HS-5 (cell line): Measurements from ENCODE around the gene FGF4.

Source experiments
- DNase-seq: peaks from one replicate; pipeline ENCODE4 v3.0.0-alpha.2; 2012; ENCODE audit warnings: low read depth

Gene FGF4, protein sequence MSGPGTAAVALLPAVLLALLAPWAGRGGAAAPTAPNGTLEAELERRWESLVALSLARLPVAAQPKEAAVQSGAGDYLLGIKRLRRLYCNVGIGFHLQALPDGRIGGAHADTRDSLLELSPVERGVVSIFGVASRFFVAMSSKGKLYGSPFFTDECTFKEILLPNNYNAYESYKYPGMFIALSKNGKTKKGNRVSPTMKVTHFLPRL

GRCh38 chr11:69775163-69775755 lies at the start of gene FGF4:
Gene FGF4 (minus strand): TSS chr11:69775341. CDS start chr11:69775084, 257 bp downstream.
- DNase-seq, result no peak

- DNase-seq, result no peak
These were observed 48.6 kb upstream of the FGF4 start for GRCh38 chr11:69823641-69824265.

DNA sequence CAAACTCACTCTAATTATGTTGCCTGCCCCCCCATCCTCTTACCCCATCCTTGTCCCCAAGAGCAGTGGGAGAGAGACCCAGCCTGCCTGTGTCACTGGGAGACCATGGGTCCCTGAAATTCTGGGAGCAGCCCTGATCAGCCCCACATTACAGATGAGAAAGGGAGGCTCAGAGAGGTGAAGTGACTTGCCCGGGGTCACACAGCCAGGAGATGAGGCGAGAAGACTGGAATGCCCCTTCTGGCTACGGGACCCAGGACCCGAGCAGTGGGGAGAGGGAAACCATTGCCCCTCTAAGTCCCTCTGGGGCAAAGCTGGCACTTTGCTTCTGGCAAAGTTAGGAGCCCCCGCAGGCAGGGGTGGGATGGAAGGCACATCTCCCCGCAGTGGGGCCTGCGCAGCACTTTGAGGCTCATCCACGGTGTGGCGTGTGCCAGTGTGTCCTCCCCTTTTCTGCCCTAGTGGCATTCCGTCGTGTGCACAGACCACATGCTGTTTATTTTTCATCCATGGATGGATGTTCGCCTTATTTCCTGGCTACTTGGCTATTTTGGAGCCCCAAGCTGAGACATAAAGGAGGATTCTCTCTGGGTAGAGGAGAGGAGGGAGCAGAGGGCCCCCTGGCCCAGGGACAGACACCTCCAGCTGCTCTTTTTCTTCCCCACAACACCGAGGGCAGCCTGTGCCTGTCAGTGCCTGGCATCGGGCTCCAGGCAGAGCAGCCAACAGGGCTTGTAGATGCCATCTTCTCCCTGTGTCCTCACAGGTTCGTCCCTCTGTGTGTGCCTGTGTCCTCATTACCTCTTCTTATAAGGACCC lies 47.7 kb upstream of the FGF4 start:
- DNase-seq, result no peak

GRCh38 chr11:69821511-69822040 lies 46.4 kb upstream of the FGF4 start:
- no peak for DNase-seq

DNA sequence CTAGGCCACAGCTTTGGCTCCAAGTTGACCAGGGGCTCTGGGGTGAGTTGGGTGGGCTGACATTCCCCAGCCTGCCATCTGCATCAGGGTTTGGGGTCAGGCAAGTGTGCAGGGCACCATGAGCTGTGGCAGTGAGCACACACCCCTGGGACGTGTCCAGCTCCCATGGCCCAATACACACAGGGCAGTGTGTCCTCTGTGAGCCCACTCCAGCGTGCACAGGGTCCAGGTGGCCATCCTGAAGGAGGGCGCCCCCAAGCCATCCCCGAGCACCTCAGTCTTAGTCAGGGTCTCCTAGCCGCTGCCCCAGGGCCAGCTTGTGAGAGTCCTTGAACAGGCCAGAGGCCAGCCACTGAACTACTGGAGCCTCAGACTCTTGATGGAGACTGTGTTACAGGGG lies 45.3 kb upstream of the FGF4 start:
- DNase-seq, result no peak

DNA sequence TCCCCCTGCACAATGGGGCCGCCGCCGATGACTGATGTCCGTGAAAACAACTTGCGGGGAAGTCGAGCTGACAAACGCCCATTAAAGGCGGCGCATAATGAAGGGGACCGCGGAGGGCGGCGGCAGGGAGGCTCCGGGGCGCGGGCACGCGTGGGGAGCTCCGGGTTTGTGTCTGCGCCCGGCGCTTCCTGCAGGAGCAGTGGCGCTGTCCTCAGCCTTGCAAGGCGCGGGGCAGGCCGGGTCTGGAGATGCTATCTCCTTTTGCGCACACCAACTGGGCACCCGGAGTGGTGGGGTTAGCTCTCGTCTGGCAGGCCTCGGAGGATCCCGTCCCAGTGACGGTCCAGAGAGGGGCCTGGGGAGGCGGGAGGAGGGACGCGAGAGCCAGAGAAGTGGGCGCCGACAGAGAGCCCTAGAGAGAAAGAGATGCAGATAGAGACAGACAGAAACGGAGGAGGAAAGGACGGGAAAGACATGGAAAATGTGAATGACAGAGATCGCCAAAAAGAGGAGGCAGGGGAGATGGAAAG lies 44.5 kb upstream of the FGF4 start:
- DNase-seq, result no peak

DNA sequence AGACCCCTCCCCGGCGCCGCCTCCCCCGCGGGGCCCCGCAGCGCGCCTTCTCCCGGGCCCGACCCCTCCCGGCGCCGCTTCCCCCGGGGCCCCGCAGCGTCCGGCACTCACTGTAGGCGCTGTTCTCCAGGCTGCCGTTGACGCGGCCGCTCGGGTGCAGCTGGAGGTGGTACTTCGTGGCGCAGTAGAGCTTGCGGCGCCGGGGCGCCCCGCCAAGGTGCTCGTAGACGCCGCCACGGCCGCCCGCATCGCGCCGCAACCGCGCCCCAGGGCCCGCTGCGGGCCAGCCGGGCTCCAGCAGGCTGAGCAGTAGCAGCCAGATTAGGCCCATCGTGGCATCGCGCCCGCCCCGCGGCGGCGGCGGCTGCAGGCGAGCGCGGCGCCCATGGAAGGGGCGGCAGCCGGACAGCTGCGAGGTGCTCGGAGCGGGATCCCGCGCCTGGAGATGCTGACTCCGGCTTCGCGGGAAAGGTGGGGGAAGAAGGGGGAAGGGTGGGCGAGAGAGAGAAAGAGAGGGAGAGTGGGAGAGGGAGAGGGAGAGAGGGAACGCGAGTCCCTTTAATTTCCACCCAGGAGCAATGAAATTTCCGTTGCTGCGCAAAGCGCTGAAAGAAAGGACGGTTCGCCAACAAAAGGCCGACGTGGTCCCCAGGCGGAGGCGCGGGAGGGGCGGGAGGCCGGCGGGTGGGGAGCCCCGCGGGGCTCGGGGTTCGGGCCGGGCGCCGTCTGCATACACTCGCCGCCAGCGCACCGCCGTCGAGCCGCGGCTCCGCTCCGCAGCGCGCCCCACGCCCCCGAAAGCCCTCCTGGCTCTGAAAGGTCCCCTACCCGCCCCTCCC lies 43.7 kb upstream of the FGF4 start, which contains the start of gene FGF3:
Gene FGF3 (minus strand): TSS at position 814 of the 839 bp plus-strand sequence. CDS start 483 bp downstream, at position 331.
- DNase-seq, result no peak

DNA sequence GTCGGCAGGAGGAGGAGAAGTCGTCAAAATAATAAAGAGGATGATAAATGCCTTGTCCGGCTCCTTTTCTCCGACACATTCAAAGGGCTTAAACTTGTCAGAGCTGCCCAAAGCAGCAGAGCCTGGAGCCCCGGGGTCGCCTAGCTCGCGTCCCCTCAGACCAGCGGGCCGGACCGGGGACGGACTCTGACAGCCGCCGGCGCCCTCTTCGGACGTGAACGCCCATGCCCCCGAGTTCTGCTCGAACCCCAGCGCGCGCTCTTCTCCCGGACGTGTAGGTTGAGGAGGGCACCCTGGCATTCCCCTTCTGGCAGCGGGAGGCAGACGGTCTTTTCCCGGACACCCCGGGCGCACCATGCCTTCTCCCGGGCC lies 43.1 kb upstream of the FGF4 start:
- no peak for DNase-seq

DNA sequence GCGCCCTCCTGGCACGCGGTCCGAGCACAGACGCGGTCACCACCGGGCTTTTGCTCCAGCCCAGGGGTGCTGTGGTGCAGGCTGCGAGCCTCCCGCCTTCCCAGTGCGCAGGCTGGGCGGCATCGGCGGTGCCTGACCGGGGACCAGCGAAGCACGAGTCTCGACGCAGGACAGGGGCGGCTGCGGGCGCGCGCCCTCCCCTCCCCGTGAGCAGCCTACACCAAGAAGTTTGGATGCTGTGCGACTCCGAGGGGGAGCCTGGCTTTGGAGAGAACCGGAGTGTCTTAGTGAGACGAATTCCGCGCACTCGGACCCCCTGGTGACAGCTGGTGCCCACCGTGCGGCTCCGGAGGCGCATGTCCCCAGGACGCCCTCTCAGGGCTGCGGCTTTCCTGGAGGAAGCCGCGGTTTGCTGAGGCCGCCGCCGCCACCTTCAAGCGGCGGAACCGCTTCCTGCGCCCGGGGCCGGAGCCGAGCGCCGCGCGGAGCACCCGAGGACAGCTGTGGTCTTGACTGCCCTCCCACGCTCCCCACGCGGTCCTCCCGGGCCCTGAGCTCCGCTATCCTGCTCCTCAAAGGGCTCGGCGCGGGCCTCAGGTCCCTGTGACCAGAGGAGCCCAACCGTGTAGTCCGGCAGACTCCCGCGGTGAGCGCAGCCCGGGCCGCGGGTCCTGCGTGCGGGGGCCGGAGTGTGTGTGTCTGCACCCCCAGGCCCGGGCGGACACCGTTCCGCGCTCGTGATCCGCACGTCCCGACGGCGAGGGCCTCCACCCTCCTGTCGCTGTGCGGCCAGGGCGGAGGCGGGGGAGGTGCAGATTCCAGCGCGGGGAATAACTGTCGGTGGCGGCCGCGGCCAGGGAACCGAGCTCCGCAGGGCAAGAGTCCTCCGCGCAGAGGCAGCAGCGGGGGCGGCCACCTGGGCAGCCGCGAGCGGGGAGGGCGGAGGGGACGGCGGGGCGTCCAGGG lies 42.4 kb upstream of the FGF4 start:
- no peak for DNase-seq

DNA sequence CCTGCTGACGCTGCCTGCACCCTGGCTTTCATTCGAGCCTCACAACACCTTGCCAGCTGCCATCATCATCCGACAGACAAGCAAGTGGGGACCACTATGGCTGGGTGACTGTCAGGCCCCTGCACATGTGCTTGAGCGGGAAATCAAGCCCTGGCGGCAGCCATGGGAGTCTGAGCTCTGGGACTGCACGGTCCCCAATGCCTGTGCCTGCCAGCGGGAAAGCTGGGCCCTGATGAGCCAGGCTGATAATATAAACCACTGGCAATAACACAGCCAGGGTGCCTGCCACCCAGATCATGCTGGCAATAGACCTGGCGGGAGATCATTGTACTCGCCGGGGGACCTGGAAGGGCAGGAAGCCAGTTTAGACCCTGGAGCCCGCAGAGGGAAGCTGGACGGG lies 41.5 kb upstream of the FGF4 start:
- DNase-seq, result no peak

DNA sequence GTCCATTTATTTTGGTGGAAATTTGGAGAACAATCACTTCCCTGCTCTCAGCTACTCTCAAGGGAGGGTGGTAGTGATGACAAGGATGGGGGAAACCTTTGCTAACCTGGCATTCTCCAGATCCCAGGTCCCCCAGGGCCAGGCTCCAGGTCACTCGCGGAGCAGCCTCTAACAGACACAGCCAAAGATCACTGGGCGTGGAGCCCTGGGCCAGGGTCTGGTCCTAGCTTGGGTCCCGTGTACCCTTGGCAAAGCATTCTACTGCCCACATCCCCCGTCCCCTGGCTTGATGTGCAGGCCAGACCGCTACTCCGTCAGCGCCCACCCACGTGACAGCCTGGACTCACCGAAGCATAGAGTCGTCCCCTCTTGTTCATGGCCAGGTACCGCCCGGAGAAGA lies 40.8 kb upstream of the FGF4 start:
- no peak for DNase-seq

DNA sequence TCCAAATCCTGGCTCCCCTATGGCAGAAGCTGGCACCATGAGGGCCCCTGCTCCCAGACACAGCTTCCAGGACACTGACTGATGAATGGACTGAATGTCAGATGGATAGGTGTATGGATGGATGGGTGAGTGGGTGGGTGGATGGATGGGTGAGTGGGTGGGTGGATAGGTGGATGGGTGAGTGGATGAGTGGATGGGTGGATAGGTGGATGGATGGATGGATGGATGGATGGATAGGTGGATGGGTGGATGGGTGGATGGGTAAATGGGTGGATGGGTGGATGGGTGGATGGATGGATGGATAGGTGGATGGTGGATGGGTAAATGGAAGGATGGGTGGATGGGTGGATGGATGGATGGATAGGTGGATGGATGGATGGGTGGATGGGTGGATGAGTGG lies 39.8 kb upstream of the FGF4 start:
- DNase-seq, result no peak

GRCh38 chr11:69814411-69814810 lies 39.3 kb upstream of the FGF4 start:
- DNase-seq, result no peak

DNA sequence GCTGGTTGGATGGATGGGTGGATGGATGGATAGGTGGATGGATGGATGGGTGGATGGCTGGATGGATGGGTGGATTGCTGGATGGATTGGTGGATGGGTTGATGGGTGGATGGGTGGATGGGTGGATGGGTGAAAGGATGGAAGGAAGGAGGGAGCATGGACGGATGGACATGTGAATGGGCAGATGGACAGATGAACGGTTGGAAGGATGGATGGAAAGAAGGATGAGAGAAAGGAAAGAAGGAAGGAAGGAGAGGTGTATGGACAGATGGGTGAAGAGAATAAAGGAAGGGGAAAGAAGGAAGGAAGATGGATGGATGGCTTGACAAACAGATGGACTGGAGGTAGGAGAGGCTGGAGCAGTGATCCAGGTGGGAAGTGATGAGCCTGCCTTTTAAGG lies 38.7 kb upstream of the FGF4 start:
- no peak for DNase-seq

- DNase-seq, result no peak
These were observed 37.8 kb upstream of the FGF4 start for GRCh38 chr11:69812946-69813345.

- DNase-seq, result no peak
These were observed 37.1 kb upstream of the FGF4 start for GRCh38 chr11:69812256-69812655.

DNA sequence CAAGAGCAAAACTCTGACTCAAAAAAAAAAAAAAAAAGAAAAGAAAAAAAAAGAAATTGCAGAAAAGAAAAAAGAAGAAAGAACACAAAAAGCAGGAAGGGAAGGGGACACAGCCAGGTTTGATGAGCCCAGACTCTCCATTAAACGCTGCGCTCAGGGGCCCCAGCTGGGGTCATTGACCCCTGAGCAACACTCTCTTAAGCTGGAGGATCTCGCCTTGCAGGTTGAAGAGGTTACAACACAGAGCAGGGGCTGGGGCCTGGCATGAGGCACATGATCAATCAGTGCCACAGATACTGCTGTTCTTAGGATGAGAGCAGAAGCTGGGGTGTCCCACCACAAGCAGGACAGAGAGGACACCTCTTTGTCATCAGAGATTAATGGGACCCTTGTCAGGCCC lies 36.3 kb upstream of the FGF4 start:
- DNase-seq, result no peak

DNA sequence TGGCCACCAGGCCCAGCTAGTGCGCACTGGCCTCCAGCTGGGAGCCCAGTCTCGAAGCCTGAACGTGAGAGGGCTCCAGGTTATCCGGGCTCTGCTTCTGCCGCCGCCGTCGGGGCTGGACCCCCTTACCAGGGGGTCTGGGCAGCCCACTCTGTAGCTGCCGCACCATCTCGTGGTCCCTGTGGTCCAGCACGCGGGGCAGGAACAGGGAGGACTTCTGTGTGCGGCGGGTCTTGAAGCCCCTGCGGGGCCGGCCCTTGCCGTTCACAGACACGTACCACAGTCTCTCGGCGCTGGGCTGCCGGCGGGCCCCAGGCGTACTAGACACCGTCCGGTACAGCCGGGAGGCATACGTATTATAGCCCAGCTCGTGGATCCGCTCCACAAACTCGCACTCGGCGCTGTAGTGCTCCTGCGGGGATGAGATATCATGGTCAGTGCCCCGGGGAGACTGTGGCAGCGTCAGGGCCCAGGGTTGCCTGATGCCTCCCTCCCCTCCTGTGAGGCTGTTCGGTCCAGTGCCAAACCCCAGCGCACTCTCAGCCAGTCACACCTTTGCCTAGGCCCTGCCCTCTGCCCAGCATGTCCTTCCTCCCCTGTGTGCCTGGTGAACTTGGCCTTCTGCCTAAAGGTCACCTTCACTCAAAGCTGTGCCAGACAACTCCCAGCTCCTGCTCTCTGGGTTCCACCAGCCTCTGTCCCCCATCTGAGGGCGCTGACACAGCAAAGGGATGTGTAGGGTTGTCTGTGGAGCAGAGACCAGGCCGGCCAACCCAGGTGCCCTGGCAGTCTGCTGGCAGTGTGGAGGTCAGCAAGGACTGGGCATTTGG lies 35.4 kb upstream of the FGF4 start:
- DNase-seq, result no peak

DNA sequence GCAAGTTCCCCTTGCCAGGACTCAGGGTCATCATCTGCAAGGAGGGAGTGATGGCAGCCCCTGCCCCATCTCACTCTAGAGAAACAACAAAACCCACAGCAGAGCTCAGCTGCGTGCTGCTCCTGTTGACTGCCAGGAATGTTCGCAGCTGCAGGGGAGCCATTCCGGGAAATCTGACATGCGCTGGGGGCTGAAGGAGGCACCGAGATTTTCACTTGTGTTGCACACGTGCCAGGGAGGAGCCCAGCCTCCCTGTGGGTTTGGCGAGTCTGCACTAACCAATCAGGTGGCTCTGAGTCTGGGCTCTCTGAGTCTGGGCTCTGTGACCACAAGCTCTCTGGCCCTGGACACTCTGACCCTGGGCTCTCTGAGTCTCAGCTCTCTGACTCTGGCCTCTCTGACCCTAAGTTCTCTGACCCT lies 33.5 kb upstream of the FGF4 start:
- no peak for DNase-seq
